HEK293T (cell line): ENCODE measurements around the gene SERPINE2.

Source experiments
- ARNT ChIP-seq: fragments of 450-650 bp; IDR thresholded peaks from 2 replicates; pipeline ENCODE4 v1.6.1; 2017; ENCODE audit warnings: mild to moderate bottlenecking
- BHLHE40 ChIP-seq: fragments of 450-650 bp; IDR thresholded peaks from 2 replicates; pipeline ENCODE4 v1.6.1; 2016; ENCODE audit warnings: mild to moderate bottlenecking, moderate library complexity, borderline replicate concordance
- ELF4 ChIP-seq: fragments of 450-650 bp; IDR thresholded peaks from 2 replicates; pipeline ENCODE4 v1.6.1; 2017; ENCODE audit warnings: antibody characterized with exemption
- FOXA1 ChIP-seq: fragments of 450-650 bp; IDR thresholded peaks from 2 replicates; pipeline ENCODE4 v1.6.1; 2016; ENCODE audit warnings: mild to moderate bottlenecking
- FOXK2 ChIP-seq: fragments of 450-650 bp; IDR thresholded peaks from 2 replicates; pipeline ENCODE4 v1.6.1; 2016; ENCODE audit warnings: mild to moderate bottlenecking
- FOXM1 ChIP-seq: fragments of 450-650 bp; IDR thresholded peaks from 2 replicates; pipeline ENCODE4 v1.6.1; 2017; ENCODE audit warnings: mild to moderate bottlenecking, borderline replicate concordance
- HDGF ChIP-seq: fragments of 450-650 bp; IDR thresholded peaks from 2 replicates; pipeline ENCODE4 v1.6.1; 2017; ENCODE audit warnings: antibody characterized with exemption, borderline replicate concordance
- SP1 ChIP-seq: fragments of 450-650 bp; IDR thresholded peaks from 2 replicates; pipeline ENCODE4 v1.6.1; 2017
- SUZ12 ChIP-seq: fragments of 450-650 bp; IDR thresholded peaks from 2 replicates; pipeline ENCODE4 v1.6.1; 2016; ENCODE audit warnings: mild to moderate bottlenecking
- TARDBP ChIP-seq: fragments of 450-650 bp; IDR thresholded peaks from 2 replicates; pipeline ENCODE4 v1.6.1; 2016
- ZNF384 ChIP-seq: fragments of 450-650 bp; IDR thresholded peaks from 2 replicates; pipeline ENCODE4 v1.6.1; 2016
- TF ChIP-seq, protein P1 (sequence below): fragments of 450-650 bp; IDR thresholded peaks from 2 replicates; pipeline ENCODE4 v1.6.1; 2016

GRCh38 chr2:223949241-223949840, 89.7 kb downstream of the SERPINE2 start:
- TF ChIP-seq, protein P1, sequence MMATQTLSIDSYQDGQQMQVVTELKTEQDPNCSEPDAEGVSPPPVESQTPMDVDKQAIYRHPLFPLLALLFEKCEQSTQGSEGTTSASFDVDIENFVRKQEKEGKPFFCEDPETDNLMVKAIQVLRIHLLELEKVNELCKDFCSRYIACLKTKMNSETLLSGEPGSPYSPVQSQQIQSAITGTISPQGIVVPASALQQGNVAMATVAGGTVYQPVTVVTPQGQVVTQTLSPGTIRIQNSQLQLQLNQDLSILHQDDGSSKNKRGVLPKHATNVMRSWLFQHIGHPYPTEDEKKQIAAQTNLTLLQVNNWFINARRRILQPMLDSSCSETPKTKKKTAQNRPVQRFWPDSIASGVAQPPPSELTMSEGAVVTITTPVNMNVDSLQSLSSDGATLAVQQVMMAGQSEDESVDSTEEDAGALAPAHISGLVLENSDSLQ: no peak
- TF ChIP-seq HDGF: no peak
- TF ChIP-seq FOXM1: no peak
- no peak for TF ChIP-seq SUZ12
- TF ChIP-seq SP1: no peak
- TF ChIP-seq BHLHE40: no peak
- no peak for TF ChIP-seq ZNF384
- TF ChIP-seq FOXK2: no peak
- no peak for TF ChIP-seq FOXA1
- TF ChIP-seq ARNT: no peak
- TF ChIP-seq TARDBP: no peak
- no peak for TF ChIP-seq ELF4
